Stimulated activated CD4-positive, alpha-beta T cell treated with anti-CD3 and anti-CD28 coated beads, TNF-alpha, amount 100 ng/mL, for 1 hour (primary cell): Measurements from ENCODE around the gene ATP5F1C.
"Not testable (repeated sequence)": the region's sequence is repeated elsewhere in the genome, so short reads cannot be mapped to it uniquely, and the experiment has no call there.

Source experiments
- DNase-seq, 3 donors: peaks; one replicate each; pipeline ENCODE4 v3.0.0-alpha.2; 2020; ENCODE audit warnings: low read depth in 3 of 3, low spot score in 1 of 3

ATP5F1C gene

GRCh38 chr10:7792541-7792940 is 4.6 kb downstream of the ATP5F1C start:
- DNase-seq: no peak

GRCh38 chr10:7794251-7795026 is 6.5 kb downstream of the ATP5F1C start:
- no peak for DNase-seq

DNA sequence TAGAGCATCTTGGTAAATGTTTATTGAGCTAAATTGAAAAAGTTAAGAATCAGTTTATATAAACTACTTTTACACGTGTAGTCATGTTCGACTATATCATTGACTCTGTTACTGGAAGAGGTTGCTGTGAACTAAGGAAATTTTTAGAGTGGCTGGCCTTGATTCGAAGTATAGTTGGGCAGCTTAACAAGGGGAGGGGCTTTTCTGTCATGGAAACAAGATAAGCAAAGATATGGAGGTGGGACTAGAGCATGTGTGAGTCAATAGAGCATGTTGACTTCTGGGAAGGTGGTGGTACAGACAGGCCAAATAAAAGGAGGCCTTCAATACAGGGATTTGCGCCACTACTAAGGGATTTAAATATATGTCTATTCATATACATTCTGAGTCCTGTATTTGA is 7.6 kb downstream of the ATP5F1C start:
- no peak for DNase-seq

- no peak for DNase-seq
Measured at GRCh38 chr10:7797582-7797981, 9.6 kb downstream of the ATP5F1C start.

DNA sequence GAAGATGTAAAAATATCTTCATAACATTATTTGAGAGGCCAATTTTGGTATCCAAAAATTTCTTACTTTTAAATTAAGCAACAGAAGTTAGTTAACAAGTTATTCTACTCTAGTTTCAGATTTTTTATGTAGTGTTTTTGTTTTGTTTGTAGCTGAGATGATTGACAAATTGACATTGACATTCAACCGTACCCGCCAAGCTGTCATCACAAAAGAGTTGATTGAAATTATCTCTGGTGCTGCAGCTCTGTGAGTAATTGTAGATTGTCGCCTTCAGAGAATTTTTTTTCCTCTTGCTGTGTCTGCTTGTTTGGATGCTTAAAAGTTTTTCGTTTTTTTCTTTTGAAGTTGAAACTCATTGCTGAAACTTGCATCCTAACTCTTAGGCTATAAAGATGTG is 14.6 kb downstream of the ATP5F1C start:
- DNase-seq: no peak

- DNase-seq: no peak
Measured at GRCh38 chr10:7804216-7804615, 16.2 kb downstream of the ATP5F1C start.

- no peak for DNase-seq
Measured at GRCh38 chr10:7804741-7805140, 16.8 kb downstream of the ATP5F1C start.

DNA sequence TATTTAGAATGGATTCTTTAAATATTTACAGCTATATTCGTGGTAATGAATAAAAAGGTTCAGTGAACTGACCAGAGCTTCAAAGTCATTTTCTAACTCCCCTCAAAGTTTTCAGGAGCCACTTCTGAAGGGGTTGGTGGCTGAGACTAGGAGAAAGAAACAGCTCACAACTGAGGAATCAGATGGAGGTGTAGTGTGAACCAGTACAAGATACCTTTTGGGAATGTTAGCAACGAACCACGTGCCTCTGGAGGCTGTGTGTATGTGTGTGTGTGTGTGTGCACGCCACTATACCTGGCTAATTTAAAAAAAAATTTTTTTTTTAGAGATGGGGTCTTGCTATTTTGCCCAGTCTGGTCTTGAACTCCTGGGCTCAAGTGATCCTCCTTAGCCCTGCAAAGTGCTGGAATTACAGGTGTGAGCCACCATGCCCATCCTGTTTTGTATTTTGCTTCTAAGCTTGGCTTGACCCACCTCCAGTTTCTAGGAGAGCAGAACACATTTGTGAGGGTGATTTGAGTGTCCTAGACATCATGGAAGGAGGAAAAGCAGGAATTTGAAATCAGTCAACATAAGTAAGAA is 20.8 kb downstream of the ATP5F1C start:
- no peak for DNase-seq

- no peak for DNase-seq
Measured at GRCh38 chr10:7810443-7810842, 22.5 kb downstream of the ATP5F1C start.

DNA sequence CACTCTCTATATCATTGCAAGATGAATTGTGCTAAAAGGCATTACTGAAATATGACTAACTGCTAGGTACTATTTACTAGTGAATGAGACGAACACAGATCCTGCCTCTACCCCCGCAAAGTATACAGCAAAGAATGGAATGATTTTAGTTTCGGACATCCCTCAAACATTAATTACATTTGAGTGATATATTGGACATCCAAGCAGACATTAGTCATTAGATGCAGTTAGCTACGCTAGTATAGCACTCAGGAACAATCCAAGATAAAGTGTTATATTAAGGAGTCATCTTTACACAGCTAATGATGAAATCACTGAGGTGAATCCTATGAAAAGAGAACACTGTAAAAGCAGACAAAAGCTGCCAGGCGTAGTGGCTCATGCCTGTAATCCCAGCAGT is 23.0 kb downstream of the ATP5F1C start:
- no peak for DNase-seq

- not testable (repeated sequence) for DNase-seq
Measured at GRCh38 chr10:7811743-7812142, 23.8 kb downstream of the ATP5F1C start.

DNA sequence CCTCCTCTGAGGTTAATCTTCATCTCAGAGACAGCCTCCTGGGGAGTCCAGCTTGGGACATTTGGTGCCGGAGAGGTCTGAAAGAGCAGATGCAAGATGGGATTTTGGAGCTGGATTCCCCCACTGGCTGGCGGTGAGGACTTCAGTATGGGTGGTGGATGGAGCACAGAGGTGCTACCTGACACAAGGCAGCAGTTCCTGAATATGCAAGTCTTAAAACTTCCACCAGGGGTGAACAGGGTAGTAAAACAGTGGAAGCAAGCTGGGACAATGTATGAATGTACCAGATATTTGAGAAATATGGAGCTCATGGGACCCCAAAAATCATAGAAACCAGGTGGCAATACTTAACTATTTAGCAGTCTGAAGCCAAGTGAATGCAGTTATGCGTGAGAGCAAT is 25.5 kb downstream of the ATP5F1C start:
- DNase-seq: no peak

DNA sequence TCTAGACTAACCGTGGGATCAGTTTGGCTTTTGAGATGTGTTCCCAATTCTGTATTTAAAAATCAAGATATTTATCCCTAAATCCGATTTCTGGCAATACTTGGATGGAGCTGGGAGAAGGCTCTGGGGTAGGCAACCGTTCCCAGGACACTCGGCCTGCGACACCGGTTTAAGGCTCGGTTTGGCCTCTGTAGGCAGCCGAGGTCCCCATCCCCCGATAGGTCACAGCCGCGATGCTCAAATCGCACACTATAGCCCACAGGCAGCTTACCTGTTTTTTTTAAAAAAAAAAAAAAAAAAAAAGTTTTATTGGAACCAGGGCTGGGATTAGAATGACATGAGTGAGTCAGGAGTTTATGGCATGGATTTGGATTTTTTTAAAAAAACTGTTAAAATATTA is 29.6 kb downstream of the ATP5F1C start:
- no peak for DNase-seq

DNA sequence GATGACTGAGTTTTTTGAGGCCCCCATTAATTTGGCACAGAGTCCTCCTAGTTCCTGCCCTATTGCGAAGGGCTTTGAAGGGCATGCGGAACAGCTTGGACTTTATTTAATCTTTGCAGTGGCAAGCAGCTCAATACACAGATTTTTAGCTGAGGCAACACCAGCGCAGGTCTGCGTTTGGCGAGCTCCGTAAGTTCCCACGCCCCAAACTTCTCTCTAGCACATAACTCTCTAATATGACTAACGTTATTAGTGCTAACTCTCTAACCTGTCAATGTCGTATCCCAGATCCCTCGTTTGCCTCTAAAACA is 30.0 kb downstream of the ATP5F1C start:
- no peak for DNase-seq

DNA sequence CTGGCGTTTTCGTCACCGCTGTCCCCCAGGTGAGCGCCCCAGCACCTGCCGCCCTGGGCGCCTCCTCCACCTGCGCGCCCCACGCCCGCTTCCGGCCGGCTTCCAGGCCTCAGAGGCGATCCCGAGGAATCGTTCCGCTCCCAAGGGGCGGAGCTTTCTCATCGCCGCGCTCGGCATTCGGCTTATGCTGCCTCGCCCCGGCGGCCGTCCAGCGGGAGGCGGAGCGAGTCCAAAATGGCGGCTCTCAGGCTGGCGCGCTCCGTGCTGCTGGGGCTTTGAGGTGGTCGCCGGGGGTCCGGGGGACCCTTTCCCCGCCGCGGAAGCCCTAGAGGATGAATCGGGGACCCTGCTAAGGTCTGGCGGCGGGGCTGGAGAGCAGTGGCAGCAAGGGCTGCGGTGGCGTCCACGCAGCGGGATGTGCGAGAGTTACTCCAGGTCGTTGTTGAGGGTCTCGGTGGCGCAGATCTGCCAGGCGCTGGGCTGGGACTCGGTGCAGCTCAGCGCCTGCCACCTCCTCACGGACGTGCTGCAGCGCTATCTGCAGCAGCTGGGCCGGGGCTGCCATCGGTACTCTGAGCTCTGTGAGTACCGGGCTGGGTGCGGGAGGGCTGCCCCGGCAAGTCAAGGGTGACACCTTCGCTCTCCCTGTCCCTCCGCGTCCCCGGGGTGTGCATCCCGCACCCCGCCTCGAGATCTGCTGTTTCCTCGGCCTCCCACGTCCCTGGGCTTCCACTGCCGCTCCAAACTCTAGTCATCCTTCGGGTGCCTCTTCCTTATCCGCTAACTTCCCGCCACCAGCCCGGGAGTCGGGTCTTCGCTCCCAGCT is 30.5 kb downstream of the ATP5F1C start, which contains the start of gene TAF3:
TAF3 (plus strand) TSS at position 211 of the 826 bp plus-strand sequence; CDS start at position 416, 205 bp downstream.
- DNase-seq: peak; percentile 72 to 90 (median 82)

- DNase-seq: no peak
Measured at GRCh38 chr10:7819121-7819460, 31.1 kb downstream of the ATP5F1C start.

GRCh38 chr10:7824251-7824650 is 36.3 kb downstream of the ATP5F1C start:
- DNase-seq: no peak

GRCh38 chr10:7826971-7827370 is 39.0 kb downstream of the ATP5F1C start:
- no peak for DNase-seq

GRCh38 chr10:7829289-7829834 is 41.4 kb downstream of the ATP5F1C start:
- no peak for DNase-seq

DNA sequence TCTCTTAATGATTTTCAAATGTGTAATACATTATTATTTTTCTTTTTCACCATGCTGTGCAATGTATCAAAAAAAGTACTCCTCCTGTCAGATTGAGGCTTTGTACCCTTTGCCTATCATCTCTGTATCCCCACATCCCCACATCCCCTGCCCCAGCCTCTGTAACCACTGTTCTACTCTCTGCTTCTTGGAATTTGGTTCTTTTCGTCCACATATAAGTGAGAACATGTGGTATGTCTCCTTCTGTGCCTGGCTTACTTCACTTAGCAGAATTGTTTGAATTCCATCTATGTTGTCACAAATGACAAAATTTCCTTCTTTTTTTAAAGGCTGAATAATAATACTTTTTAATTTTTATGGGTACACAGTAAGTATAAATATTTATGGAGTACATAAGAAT is 44.1 kb downstream of the ATP5F1C start:
- no peak for DNase-seq

DNA sequence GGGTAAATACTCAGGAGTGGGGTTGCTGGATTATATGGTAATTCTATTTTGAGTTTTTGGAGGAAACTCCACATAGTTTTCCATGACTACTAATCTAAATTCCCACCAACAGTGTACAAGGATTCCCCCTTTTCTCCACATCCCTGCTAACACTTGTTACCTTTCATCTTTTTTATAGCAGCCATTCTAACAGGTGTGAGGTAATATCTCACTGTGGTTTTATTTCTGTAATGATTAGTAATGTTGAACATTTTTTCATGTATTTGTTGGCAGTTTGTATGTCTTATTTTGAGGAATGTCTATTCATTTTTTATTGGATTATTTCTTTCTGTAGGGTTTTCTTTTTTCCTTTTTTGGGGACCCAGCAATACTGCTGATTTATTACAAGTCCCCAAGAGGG is 45.2 kb downstream of the ATP5F1C start:
- DNase-seq: no peak

GRCh38 chr10:7834262-7834661 is 46.3 kb downstream of the ATP5F1C start:
- no peak for DNase-seq
